H9 (cell line): ENCODE data around the gene IL18BP. TPM values are rescaled to one million over a fixed set of nuclear protein-coding genes. Genes with fewer than 3 reads are reported as not detected.

Experiments
- DNase-seq: peaks from one replicate; pipeline ENCODE4 v3.0.0-alpha.2; 2017
- H2AFZ ChIP-seq: one replicate; pipeline ENCODE4 v1.6.1; 2013; ENCODE audit warnings: mild to moderate bottlenecking, low read length, control low read depth, moderate library complexity
- H2AK5ac ChIP-seq: 2 replicates; pipeline ENCODE4 v1.6.1; 2013; ENCODE audit warnings: low read length, control low read depth, mixed read lengths; ENCODE audit not compliant: insufficient read length
- H2BK120ac ChIP-seq: one replicate; pipeline ENCODE4 v1.6.1; 2013; ENCODE audit warnings: low read depth, mild to moderate bottlenecking, low read length, control low read depth, inconsistent platforms; ENCODE audit not compliant: poor library complexity, severe bottlenecking
- H2BK12ac ChIP-seq: 2 replicates; pipeline ENCODE4 v1.6.1; 2013; ENCODE audit warnings: low read length, control low read depth, mixed read lengths, low read depth; ENCODE audit not compliant: insufficient read length
- H2BK15ac ChIP-seq: 2 replicates; pipeline ENCODE4 v1.6.1; 2013; ENCODE audit warnings: low read depth, low read length, control low read depth
- H2BK20ac ChIP-seq: one replicate; pipeline ENCODE4 v1.6.1; 2013; ENCODE audit warnings: low read depth, mild to moderate bottlenecking, low read length, control low read depth, inconsistent platforms; ENCODE audit not compliant: poor library complexity, severe bottlenecking
- H2BK5ac ChIP-seq: 2 replicates; pipeline ENCODE4 v1.6.1; 2013; ENCODE audit warnings: low read length, control low read depth, mixed read lengths; ENCODE audit not compliant: insufficient read length
- H3K14ac ChIP-seq: 2 replicates; pipeline ENCODE4 v1.6.1; 2013; ENCODE audit warnings: low read length, control low read depth; ENCODE audit not compliant: insufficient read depth
- H3K18ac ChIP-seq: 2 replicates; pipeline ENCODE4 v1.6.1; 2013; ENCODE audit warnings: low read depth, mild to moderate bottlenecking, mixed read lengths, low read length, control low read depth; ENCODE audit not compliant: insufficient read length
- H3K23ac ChIP-seq: 2 replicates; pipeline ENCODE4 v1.6.1; 2013; ENCODE audit warnings: low read length, control low read depth, mixed read lengths, low read depth; ENCODE audit not compliant: insufficient read length
- H3K23me2 ChIP-seq: 2 replicates; pipeline ENCODE4 v1.6.1; 2013; ENCODE audit warnings: low read depth, mild to moderate bottlenecking, mixed read lengths, low read length, control low read depth; ENCODE audit not compliant: insufficient read length, poor library complexity, severe bottlenecking
- H3K27ac ChIP-seq: 2 replicates; pipeline ENCODE4 v1.5.1; 2013; ENCODE audit warnings: low read length, control low read depth, mixed read lengths, low read depth; ENCODE audit not compliant: insufficient read length
- H3K27me3 ChIP-seq: 2 replicates; pipeline ENCODE4 v1.6.1; 2013; ENCODE audit warnings: low read length, control low read depth, inconsistent platforms; ENCODE audit not compliant: insufficient read depth
- H3K4ac ChIP-seq: 2 replicates; pipeline ENCODE4 v1.6.1; 2013; ENCODE audit warnings: low read depth, mild to moderate bottlenecking, control low read depth, inconsistent platforms, low read length, moderate library complexity
- H3K4me1 ChIP-seq: 2 replicates; pipeline ENCODE4 v1.6.1; 2013; ENCODE audit warnings: low read length, control low read depth, inconsistent platforms; ENCODE audit not compliant: insufficient read depth
- H3K4me2 ChIP-seq: 2 replicates; pipeline ENCODE4 v1.6.1; 2013; ENCODE audit warnings: low read length, control low read depth, mixed read lengths; ENCODE audit not compliant: insufficient read length, insufficient read depth
- H3K56ac ChIP-seq: 2 replicates; pipeline ENCODE4 v1.6.1; 2013; ENCODE audit warnings: low read depth, mild to moderate bottlenecking, mixed read lengths, low read length, control low read depth; ENCODE audit not compliant: insufficient read length
- H3K79me1 ChIP-seq: 2 replicates; pipeline ENCODE4 v1.6.1; 2013; ENCODE audit warnings: low read depth, mild to moderate bottlenecking, moderate library complexity, low read length, control low read depth, inconsistent platforms; ENCODE audit not compliant: insufficient read depth, poor library complexity, severe bottlenecking
- H3K79me2 ChIP-seq: 2 replicates; pipeline ENCODE4 v1.6.1; 2013; ENCODE audit warnings: low read length, control low read depth, inconsistent platforms; ENCODE audit not compliant: insufficient read depth
- H3K9ac ChIP-seq: 2 replicates; pipeline ENCODE4 v1.6.1; 2013; ENCODE audit warnings: low read length, control low read depth, mixed read lengths; ENCODE audit not compliant: insufficient read length; ENCODE audit errors: extremely low read depth
- H3K9me3 ChIP-seq: one replicate; pipeline ENCODE4 v1.6.1; 2013; ENCODE audit warnings: low read depth, low read length, inconsistent platforms; ENCODE audit not compliant: control insufficient read depth
- H3T11ph ChIP-seq: one replicate; pipeline ENCODE4 v1.6.1; 2013; ENCODE audit warnings: mild to moderate bottlenecking, low read length, control low read depth, inconsistent platforms
- H4K20me1 ChIP-seq: one replicate; pipeline ENCODE4 v1.6.1; 2013; ENCODE audit not compliant: control insufficient read depth, insufficient read length, insufficient read depth
- H4K5ac ChIP-seq: 2 replicates; pipeline ENCODE4 v1.6.1; 2013; ENCODE audit warnings: low read depth, mild to moderate bottlenecking, mixed read lengths, low read length, control low read depth; ENCODE audit not compliant: insufficient read length
- H4K8ac ChIP-seq: replicated peaks from 2 replicates; pipeline ENCODE4 v1.6.1; 2013; ENCODE audit warnings: low read length, control low read depth, mixed read lengths, low read depth; ENCODE audit not compliant: insufficient read length
- H4K91ac ChIP-seq: 2 replicates; pipeline ENCODE4 v1.6.1; 2013; ENCODE audit warnings: low read depth, mild to moderate bottlenecking, moderate library complexity, mixed read lengths, low read length, control low read depth; ENCODE audit not compliant: insufficient read length
- H3K27ac Mint-ChIP-seq, 3 experiments: 2 replicates in 2 of 3; 3 replicates in 1 of 3; pipeline ENCODE4 v1.8.0; 2020 to 2021; ENCODE audit warnings: mixed read lengths in 3 of 3, mild to moderate bottlenecking in 1 of 3, moderate library complexity in 1 of 3
- H3K27me3 Mint-ChIP-seq: 2 replicates; pipeline ENCODE4 v1.8.0; 2021; ENCODE audit warnings: low read depth, mild to moderate bottlenecking, moderate library complexity, mixed read lengths
- H3K36me3 Mint-ChIP-seq, 3 experiments: 2 replicates in 2 of 3; 3 replicates in 1 of 3; pipeline ENCODE4 v1.8.0; 2020 to 2021; ENCODE audit warnings: low read depth in 3 of 3, mixed read lengths in 3 of 3; ENCODE audit not compliant: insufficient read depth in 1 of 3
- H3K4me1 Mint-ChIP-seq, 2 experiments: 2 replicates each; pipeline ENCODE4 v1.8.0; 2020; ENCODE audit warnings: mixed read lengths in 2 of 2
- H3K4me3 Mint-ChIP-seq, 2 experiments: 2 replicates in 1 of 2; 3 replicates in 1 of 2; pipeline ENCODE4 v1.8.0; 2020 to 2021; ENCODE audit warnings: mild to moderate bottlenecking in 2 of 2, mixed read lengths in 2 of 2, moderate library complexity in 1 of 2
- H3K9me3 Mint-ChIP-seq, 2 experiments: 2 replicates in 1 of 2; 3 replicates in 1 of 2; pipeline ENCODE4 v1.8.0; 2020; ENCODE audit warnings: mild to moderate bottlenecking in 2 of 2, mixed read lengths in 2 of 2, moderate library complexity in 1 of 2
- WGBS: extraction: QIAGEN DNeasy Blood & Tissue Kit; methylation state at CpG from one replicate; pipeline ENCODE4 v1.1.7; 2013; ENCODE audit warnings: missing lambda C conversion rate, low lambda C conversion rate, mixed read lengths; ENCODE audit not compliant: insufficient read length; ENCODE audit errors: extremely low coverage; 5-methylcytosine and 5-hydroxymethylcytosine counted together
- total RNA-seq: library from RNA; stranded (reverse); gene quantifications from 2 replicates; pipeline ENCODE4 v1.2.1, GENCODE V29; 2021
- TF ChIP-seq, protein P1 (sequence below): fragments of 200-600 bp; sonication (generic); conservative IDR thresholded peaks from 3 replicates; pipeline ENCODE4 v1.8.0; 2021; ENCODE audit warnings: antibody characterized with exemption, mild to moderate bottlenecking

IL18BP gene
- total RNA-seq, 1 experiment from 2014 or later = 10.2 TPM

DNA sequence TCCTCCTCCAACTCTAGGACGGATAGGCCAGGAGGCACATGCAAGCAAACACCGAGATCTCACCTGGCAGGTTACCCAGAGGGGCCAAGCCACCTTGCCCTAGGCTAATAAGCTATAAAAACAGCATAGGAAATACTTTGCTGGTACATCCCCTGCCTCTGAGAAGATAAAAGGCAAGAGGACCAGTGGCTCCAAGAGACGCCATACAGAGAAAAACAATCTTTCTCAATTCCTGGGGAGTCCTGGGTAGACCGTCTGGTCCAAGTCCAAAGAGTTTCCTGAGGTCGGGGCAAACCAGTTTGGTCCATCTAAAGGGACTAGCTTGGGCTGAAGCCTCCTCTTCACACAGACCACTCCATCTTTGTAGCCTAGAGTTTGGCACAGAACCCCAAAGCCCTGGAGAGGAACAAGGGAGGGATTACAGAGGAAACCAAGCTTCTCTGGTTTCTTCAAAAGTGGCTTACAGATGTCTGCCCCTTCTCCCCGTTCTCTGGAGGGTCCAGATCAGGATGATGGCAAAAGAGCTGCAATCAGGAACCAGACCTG lies 41.2 kb downstream of the IL18BP start:
- Histone ChIP-seq H2AK5ac (no peak overlapping the region), H3K4ac (no peak overlapping the region), H3K56ac (no peak overlapping the region), H3K18ac (peak overlapping the region; percentile 14), H3K79me2 (peaks cover 12% of the 10 kb centered on the region; the same call in 1 of the 2 replicates), H4K20me1 (no peaks in the 10 kb centered on the region), H3K27me3 (no peaks in the 10 kb centered on the region), H3K4me1 (peaks cover 9% of the 10 kb centered on the region; the same call in 1 of the 2 replicates), H2BK12ac (no peak overlapping the region), H3K14ac (no peak overlapping the region), H2BK15ac (no peak overlapping the region), H4K91ac (no peak overlapping the region), H4K8ac (no peak overlapping the region), H2BK5ac (no peak overlapping the region), H2BK20ac (no peak overlapping the region), H3K79me1 (peaks cover 10% of the 10 kb centered on the region), H2AFZ (no peak overlapping the region), H3K23me2 (peaks cover 8% of the 10 kb centered on the region), H3K27ac (no peak overlapping the region), H3K23ac (no peak overlapping the region), H3T11ph (no peak overlapping the region), H3K9ac (peak overlapping the region; percentile 63), H2BK120ac (peak overlapping the region; percentile 63), H4K5ac (no peak overlapping the region), H3K4me2 (peak overlapping the region; percentile 45), H3K9me3 (no peaks in the 10 kb centered on the region)
- H3K9me3 Mint-ChIP-seq = no peaks in the 10 kb centered on the region
- no peak overlapping the region for H3K4me3 Mint-ChIP-seq
- H3K4me1 Mint-ChIP-seq = peaks cover 10 to 13% of the 10 kb centered on the region in 2 experiments
- no peak overlapping the region for H3K27ac Mint-ChIP-seq
- TF ChIP-seq, protein P1, sequence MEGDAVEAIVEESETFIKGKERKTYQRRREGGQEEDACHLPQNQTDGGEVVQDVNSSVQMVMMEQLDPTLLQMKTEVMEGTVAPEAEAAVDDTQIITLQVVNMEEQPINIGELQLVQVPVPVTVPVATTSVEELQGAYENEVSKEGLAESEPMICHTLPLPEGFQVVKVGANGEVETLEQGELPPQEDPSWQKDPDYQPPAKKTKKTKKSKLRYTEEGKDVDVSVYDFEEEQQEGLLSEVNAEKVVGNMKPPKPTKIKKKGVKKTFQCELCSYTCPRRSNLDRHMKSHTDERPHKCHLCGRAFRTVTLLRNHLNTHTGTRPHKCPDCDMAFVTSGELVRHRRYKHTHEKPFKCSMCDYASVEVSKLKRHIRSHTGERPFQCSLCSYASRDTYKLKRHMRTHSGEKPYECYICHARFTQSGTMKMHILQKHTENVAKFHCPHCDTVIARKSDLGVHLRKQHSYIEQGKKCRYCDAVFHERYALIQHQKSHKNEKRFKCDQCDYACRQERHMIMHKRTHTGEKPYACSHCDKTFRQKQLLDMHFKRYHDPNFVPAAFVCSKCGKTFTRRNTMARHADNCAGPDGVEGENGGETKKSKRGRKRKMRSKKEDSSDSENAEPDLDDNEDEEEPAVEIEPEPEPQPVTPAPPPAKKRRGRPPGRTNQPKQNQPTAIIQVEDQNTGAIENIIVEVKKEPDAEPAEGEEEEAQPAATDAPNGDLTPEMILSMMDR = no peak
- H3K36me3 Mint-ChIP-seq = peaks cover 12 to 22% (median 16%) of the 10 kb centered on the region in 3 experiments; a peak in 6 of 7 replicates
- no CpG with 5 or more reads among the region's 6 CpGs for WGBS
- H3K27me3 Mint-ChIP-seq = no peaks in the 10 kb centered on the region
- DNase-seq = no peak
